T-helper 1 cell (primary cell): Measurements from ENCODE around the gene NLRC5.
A peak's percentile ranks its signal among the peaks of the same experiment; 100 is the strongest.
"Not testable (repeated sequence)": the region's sequence is repeated elsewhere in the genome, so short reads cannot be mapped to it uniquely, and the experiment has no call there.

Source experiments
- DNase-seq, 5 donors: peaks; one replicate each; pipeline ENCODE4 v3.0.0-alpha.2; 2012 to 2020

Gene NLRC5

GRCh38 chr16:56961386-56961785 is 28.0 kb upstream of the NLRC5 start:
- no peak for DNase-seq

GRCh38 chr16:56961851-56962281 is 27.5 kb upstream of the NLRC5 start, which contains the start of gene CETP:
Gene CETP (plus strand): TSS chr16:56961950. CDS start chr16:56961980, 30 bp downstream.
- no peak for DNase-seq

- peak; percentile 87 to 94 (median 90) for DNase-seq
These were observed 24.9 kb upstream of the NLRC5 start for GRCh38 chr16:56964243-56965148.

- DNase-seq = no peak
These were observed 23.9 kb upstream of the NLRC5 start for GRCh38 chr16:56965149-56966092.

- no peak for DNase-seq
These were observed 23.3 kb upstream of the NLRC5 start for GRCh38 chr16:56966093-56966475.

- DNase-seq = no peak
These were observed 21.6 kb upstream of the NLRC5 start for GRCh38 chr16:56967733-56968132.

- DNase-seq = no peak
These were observed 19.6 kb upstream of the NLRC5 start for GRCh38 chr16:56969769-56970168.

GRCh38 chr16:56970934-56971767 is 18.2 kb upstream of the NLRC5 start:
- DNase-seq = no peak

- no peak for DNase-seq
These were observed 17.7 kb upstream of the NLRC5 start for GRCh38 chr16:56971768-56972043.

- DNase-seq = no peak
These were observed 16.7 kb upstream of the NLRC5 start for GRCh38 chr16:56972403-56973293.

GRCh38 chr16:56973294-56973689 is 16.1 kb upstream of the NLRC5 start:
- DNase-seq = no peak

GRCh38 chr16:56973899-56974298 is 15.5 kb upstream of the NLRC5 start:
- DNase-seq = not testable (repeated sequence)

GRCh38 chr16:56974549-56975300 is 14.6 kb upstream of the NLRC5 start:
- DNase-seq = no peak

GRCh38 chr16:56975714-56976113 is 13.6 kb upstream of the NLRC5 start:
- no peak for DNase-seq

- no peak for DNase-seq
These were observed 12.1 kb upstream of the NLRC5 start for GRCh38 chr16:56977216-56977615.

GRCh38 chr16:56977823-56978430 is 11.4 kb upstream of the NLRC5 start:
- no peak for DNase-seq

- no peak for DNase-seq
These were observed 9.2 kb upstream of the NLRC5 start for GRCh38 chr16:56980201-56980535.

GRCh38 chr16:56980792-56981724 is 8.3 kb upstream of the NLRC5 start:
- no peak for DNase-seq

GRCh38 chr16:56981729-56982271 is 7.6 kb upstream of the NLRC5 start:
- DNase-seq = no peak
